Subcutaneous abdominal adipose tissue (tissue), 5 donors: ENCODE data around the gene CEP131.

Source experiments
- H3K27ac ChIP-seq: one replicate; pipeline ENCODE4 v1.7.0; 2013; ENCODE audit warnings: low read depth, mild to moderate bottlenecking, inconsistent platforms, low read length, moderate library complexity
- H3K27me3 ChIP-seq, 5 donors: one replicate each; pipeline ENCODE4 v1.7.0; 2013; ENCODE audit warnings: low read length in 5 of 5, inconsistent platforms in 1 of 5; ENCODE audit not compliant: control insufficient read depth in 5 of 5, insufficient read depth in 4 of 5
- H3K36me3 ChIP-seq, 5 donors: one replicate each; pipeline ENCODE4 v1.7.0; 2013; ENCODE audit warnings: low read length in 5 of 5; ENCODE audit not compliant: control insufficient read depth in 5 of 5, insufficient read depth in 5 of 5
- H3K4me1 ChIP-seq, 5 donors: one replicate each; pipeline ENCODE4 v1.7.0; 2013; ENCODE audit warnings: low read length in 5 of 5, mild to moderate bottlenecking in 3 of 5, moderate library complexity in 1 of 5; ENCODE audit not compliant: control insufficient read depth in 5 of 5, insufficient read depth in 5 of 5
- H3K4me3 ChIP-seq, 5 donors: one replicate each; pipeline ENCODE4 v1.7.0; 2013; ENCODE audit warnings: low read length in 5 of 5, low read depth in 1 of 5
- H3K9ac ChIP-seq, 5 donors: one replicate each; pipeline ENCODE4 v1.7.0; 2013; ENCODE audit warnings: low read length in 5 of 5, mild to moderate bottlenecking in 4 of 5, moderate library complexity in 3 of 5
- H3K9me3 ChIP-seq, 5 donors: one replicate each; pipeline ENCODE4 v1.7.0; 2013; ENCODE audit warnings: low read length in 5 of 5; ENCODE audit not compliant: control insufficient read depth in 5 of 5
- donor health status: healthy.
- donor health status: healthy.
- donor health status: healthy.
- donor health status: healthy.
- donor health status: healthy.

Gene CEP131

DNA sequence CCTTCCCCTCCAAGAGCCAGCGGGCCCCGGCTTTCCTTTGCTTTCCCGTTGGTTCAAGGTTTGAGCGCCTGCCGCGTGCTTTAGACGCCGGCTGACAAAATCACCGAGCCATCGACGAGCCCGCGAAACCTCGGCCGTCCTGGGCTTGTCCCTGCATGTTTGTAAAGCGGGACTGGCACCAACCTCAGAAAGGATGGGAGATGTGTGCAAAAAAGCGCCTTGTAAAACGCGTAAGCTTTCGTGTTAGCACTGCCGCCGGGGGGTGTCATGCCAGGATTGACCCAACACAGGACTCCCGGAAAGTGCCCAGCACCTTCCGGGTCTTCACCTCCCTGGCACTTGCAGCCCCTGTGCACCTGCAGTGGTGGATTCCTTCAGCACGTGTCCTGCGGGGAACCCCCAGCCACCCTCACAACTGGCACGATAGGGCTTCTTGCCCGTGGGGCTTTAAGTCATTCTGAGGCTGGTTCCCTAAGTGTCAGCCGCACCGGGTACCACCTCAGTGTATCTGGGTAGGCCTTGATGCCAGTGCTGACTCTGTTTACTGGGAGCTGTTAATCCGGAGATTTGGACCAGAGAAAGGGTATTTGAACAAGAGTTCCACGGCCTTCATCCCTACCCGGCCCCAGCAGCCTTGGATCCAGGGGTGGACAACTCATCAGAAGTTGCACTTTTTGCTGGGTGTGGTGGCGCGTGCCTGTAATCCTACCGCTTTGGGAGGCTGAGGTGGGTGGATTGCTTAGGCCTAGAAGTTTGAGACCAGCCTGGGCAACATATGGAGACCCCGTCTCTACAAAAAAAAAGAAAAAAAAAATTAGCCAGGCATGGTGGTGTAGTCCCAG, 17.2 kb upstream of the CEP131 start:
- Histone ChIP-seq H3K36me3 (peaks cover 0 to 14% (median 3%) of the 10 kb centered on the region in 5 donors), H3K4me1 (peaks cover 12 to 38% (median 35%) of the 10 kb centered on the region in 5 donors), H3K4me3 (peak overlapping the region; percentile 72 to 97 (median 81)), H3K9ac (peak overlapping the region in 4 of 5 donors; percentile 77 to 88 (median 86)), H3K27ac (peak overlapping the region; percentile 69), H3K27me3 (no peaks in the 10 kb centered on the region), H3K9me3 (no peaks in the 10 kb centered on the region)

DNA sequence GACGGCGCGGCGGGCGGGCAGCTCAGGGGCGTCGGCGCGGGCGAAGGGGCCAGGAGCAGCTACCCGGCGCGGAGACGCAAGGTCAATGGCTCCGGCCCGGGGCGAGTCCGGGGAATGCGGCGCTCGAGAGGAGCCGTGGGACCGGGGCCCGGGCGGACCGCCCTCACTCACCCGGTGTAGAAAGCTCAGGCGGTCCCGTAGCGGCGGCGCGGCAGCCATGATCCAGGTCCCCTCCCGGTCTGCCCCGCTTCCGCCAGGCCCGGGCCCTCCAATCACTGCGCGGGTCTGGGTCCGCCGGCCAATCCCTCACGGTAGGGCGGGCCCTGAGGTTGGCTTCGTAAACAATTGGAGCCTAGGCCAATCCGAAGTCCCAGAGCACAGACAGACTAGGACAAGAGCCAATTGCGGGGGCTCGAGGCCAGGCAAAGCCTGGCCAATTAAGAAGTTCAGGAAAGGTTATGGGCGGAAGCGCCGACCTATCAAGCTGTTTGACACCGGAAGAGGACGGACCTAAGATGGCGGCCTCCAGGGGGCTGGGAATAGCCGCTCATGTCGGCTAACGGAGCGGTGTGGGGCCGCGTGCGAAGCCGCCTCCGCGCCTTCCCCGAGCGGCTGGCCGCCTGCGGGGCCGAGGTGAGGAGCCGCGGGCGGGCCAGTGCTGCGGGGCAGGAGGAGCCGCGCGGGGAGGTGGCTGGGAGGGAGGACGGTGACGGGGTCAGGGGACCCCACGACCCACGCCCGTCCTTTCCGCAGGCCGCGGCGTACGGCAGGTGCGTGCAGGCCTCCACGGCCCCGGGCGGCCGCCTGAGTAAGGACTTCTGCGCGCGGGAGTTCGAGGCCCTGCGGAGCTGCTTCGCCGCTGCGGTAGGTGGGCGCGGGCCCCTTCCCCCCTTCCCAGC, 16.3 kb upstream of the CEP131 start, which contains the start of the genes NDUFAF8 and TEPSIN:
Gene NDUFAF8 (plus strand): TSS at position 504 of the 899 bp plus-strand sequence. CDS start 46 bp downstream, at position 550.
Gene TEPSIN (minus strand): TSS at position 241 of the 899 bp plus-strand sequence. CDS start 22 bp downstream, at position 219.
- H3K9me3 ChIP-seq, result no peaks in the 10 kb centered on the region

DNA sequence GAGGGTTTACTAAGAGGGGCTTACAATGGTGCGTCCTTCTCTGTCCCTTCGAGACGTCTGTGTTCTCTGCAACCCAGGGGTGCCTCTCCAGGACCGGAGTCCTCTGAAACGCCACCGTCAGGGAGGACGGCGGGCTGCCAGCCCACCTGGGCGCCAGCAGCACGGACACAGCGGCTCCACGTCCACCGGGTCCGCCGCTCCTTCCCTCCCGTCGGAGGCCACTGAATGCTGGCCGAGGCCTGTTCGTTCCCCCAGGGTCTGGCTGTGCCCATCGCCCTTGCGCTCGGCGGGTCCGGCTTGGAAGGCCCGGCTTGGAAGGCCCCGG, 15.7 kb upstream of the CEP131 start:
- Histone ChIP-seq H3K9ac (peak overlapping the region; percentile 48 to 94 (median 92)), H3K27me3 (no peaks in the 10 kb centered on the region), H3K4me1 (peaks cover 12 to 35% (median 31%) of the 10 kb centered on the region in 5 donors), H3K9me3 (no peaks in the 10 kb centered on the region), H3K36me3 (peaks cover 0 to 21% (median 6%) of the 10 kb centered on the region in 5 donors), H3K27ac (peak overlapping the region; percentile 46), H3K4me3 (peak overlapping the region; percentile 84 to 99 (median 95))

More for the DNA sequence above, 16.3 kb upstream of the CEP131 start, which contains the start of the genes NDUFAF8 and TEPSIN:
- H3K4me1 ChIP-seq, result peaks cover 12 to 35% (median 31%) of the 10 kb centered on the region in 5 donors
- peak within 1 kb of the TSS; percentile 48 to 94 (median 92) for H3K9ac ChIP-seq
- peaks cover 0 to 15% (median 3%) of the 10 kb centered on the region in 5 donors for H3K36me3 ChIP-seq
- peak within 1 kb of the TSS; percentile 69 for H3K27ac ChIP-seq
- no peaks in the 10 kb centered on the region for H3K27me3 ChIP-seq
- H3K4me3 ChIP-seq, result peak within 1 kb of the TSS; percentile 84 to 99 (median 95)

DNA sequence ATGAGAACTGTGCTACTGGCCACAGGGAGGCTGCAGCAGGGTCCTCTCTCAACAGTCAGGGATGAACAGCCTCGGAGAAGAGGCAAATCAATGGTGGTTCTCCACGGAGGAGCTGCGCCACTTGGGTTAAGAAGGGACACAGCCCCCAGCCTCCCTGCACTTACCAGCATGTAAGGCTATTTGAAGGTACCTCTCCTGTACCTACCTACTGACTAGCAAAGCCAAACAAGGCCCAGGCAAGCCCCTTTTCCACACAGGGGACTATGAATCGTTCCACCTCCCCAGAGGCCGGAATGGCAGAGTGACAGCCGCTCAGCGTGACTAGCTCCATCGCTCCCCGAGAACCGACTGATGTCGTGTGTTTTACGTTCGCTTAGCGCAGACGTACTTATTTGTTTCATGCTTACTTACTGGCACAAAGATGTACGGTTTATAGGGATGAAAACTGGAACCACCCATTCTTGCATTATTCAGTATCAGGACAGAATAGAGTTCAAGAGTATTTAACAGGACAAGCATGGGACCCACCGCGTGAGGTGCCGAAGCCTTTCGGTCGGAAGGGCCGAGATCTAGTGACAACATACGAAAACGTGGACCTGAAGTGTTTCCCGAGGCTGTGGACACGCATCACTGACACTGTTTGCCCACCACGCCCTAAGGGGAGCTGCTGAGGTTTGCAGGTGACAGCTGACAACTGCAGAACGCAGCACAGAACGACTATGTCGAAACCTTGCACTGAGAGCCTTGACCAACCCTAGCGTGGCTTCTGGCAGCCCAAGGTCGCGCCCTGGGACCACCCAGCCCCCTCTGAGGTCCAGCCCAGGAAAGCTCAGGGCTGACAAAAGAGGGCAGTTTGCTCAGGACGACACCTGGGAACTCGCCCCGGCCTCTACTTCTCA, 15.1 kb upstream of the CEP131 start:
- Histone ChIP-seq H3K4me1 (peaks cover 12 to 35% (median 31%) of the 10 kb centered on the region in 5 donors), H3K36me3 (peaks cover 0 to 27% (median 10%) of the 10 kb centered on the region in 5 donors), H3K4me3 (peak overlapping the region; percentile 84 to 99 (median 95)), H3K9ac (peak overlapping the region; percentile 48 to 94 (median 92)), H3K27ac (no peak overlapping the region), H3K9me3 (no peaks in the 10 kb centered on the region), H3K27me3 (no peaks in the 10 kb centered on the region)

DNA sequence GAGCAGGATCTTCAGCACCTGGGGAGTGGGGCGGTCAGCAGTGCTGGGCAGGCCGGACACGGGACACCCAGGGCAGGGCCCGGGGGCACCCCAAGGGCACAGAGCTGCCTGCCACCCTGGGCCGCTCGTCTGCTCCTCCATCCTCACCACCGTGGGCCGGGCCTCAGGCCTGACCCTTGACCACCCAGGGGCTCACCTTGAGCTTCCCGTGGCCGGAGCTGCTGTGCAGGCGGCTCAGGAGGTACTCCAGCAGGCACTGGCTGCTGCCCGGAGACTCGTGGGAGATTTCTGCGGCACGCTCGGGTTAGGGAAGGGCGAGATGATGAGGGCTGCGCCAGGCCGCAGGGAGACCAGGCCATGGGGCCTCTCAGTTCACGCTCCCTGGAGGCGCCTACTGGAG, 14.0 kb upstream of the CEP131 start:
- no peaks in the 10 kb centered on the region for H3K27me3 ChIP-seq
- H3K36me3 ChIP-seq, result peaks cover 0 to 37% (median 21%) of the 10 kb centered on the region in 5 donors
- peaks cover 12 to 35% (median 31%) of the 10 kb centered on the region in 5 donors for H3K4me1 ChIP-seq
- H3K9me3 ChIP-seq, result no peaks in the 10 kb centered on the region
- H3K4me3 ChIP-seq, result no peak overlapping the region
- H3K9ac ChIP-seq, result no peak overlapping the region
- H3K27ac ChIP-seq, result no peak overlapping the region

DNA sequence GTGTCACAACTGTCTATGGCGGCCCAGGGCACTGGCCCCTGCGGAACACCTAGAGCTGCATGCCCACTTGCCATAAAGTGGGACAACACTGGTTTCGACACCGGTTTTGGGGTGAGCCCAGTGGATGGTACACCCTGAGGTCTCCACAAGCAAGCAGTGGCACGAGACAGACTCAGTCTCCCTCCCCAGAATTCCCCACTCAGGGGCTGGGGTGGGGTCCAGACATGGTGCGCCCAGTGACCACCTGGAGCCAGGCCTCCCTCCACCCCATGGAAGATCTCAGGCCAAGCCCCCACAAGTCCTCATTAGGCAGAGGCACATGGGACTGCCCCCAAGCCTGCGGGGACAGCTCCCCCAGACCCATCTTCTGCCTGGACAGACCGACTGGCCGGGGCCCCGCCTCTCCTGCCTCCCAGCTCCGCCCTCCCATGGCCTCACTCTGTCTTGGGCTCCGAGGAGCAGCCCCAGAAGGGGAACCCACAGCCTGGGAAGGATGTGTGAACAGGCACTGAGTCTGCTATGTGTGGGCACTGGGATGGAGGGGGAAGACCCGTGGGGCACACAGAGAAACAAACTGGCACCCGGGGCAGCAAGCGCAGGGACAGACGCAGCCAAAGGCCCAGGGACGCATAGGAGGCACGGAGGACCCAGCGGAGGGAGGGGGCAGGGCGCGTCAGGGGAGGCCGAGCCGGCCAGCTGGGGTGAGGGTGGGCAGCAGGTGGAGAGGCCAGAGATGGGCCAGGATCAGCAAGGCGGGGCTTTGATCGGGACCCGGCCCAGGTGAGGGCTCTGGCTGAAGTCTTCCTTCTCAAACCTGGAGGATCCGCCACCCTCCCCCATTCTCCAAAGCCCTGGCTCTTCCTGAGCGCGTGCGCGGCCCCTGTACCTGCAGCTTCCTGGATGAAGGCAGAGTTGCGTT, 13.3 kb upstream of the CEP131 start:
- no peaks in the 10 kb centered on the region for H3K27me3 ChIP-seq
- H3K27ac ChIP-seq, result no peak overlapping the region
- peaks cover 12 to 35% (median 31%) of the 10 kb centered on the region in 5 donors for H3K4me1 ChIP-seq
- H3K9me3 ChIP-seq, result no peaks in the 10 kb centered on the region
- peaks cover 0 to 40% (median 28%) of the 10 kb centered on the region in 5 donors for H3K36me3 ChIP-seq
- H3K9ac ChIP-seq, result no peak overlapping the region
- no peak overlapping the region for H3K4me3 ChIP-seq

DNA sequence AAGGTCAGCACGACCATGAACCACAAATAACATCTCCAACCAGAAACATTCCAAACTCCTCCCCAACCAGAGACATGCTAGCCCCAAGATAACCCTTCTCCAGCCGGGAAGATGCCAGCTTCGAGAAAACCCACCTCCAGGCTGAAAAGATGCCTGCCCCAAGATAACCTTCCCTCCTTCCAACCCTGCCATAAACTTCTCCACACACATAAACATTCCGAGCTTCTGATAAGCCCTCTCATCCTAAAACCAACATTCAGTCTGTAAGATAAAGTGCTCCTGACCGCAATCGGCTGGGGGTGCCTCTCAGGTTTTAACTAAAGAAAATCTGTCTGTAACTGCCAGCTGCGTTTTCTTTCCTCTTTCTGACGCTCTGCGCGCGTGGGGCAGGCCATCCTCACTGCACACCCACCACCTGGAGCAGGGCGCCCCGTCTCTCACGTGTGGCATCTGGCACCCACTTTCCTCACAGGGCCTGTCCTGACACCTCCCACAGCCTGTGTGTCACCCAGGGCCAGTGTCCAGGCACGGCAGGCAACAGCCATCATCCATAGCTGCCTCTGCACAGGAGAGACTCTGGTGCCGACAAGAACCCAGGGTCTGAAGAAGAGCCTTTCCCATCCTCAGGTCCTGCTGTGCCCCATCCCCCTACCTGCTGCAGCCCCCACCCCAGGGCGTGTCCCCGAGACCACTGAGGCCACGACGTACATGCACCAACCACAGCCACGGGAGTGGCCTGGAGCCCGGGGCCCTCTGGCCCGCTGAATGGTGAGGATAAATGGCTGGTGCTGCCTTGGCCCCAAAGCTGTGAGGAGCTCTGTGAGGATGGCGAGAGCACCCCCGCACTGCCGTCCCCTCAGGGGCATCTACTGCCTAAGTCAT, 12.4 kb upstream of the CEP131 start:
- Histone ChIP-seq H3K36me3 (peaks cover 0 to 46% (median 37%) of the 10 kb centered on the region in 5 donors), H3K9me3 (no peaks in the 10 kb centered on the region), H3K4me3 (no peak overlapping the region), H3K27me3 (no peaks in the 10 kb centered on the region), H3K4me1 (peaks cover 12 to 29% (median 29%) of the 10 kb centered on the region in 5 donors), H3K27ac (no peak overlapping the region), H3K9ac (peak overlapping the region in 1 of 5 donors; percentile 25)

DNA sequence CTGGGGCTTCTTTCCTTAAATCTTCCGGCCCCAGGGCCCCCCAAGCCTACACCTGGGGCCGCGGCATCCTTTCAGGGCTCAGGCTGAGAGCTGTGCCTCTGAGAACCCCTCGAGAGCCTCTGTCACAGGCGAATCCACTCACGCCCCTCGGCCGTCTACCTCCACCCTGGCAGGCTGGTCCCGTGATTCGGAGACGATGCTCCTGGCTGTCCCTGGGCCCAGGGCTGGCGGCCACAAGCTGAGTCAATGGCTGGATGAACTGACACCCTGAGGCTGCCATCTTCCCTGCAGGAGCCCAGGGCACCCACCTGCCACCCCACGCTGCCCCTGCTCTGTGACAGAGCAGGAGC, 11.7 kb upstream of the CEP131 start:
- H3K9ac ChIP-seq, result no peak overlapping the region
- no peak overlapping the region for H3K4me3 ChIP-seq
- H3K27ac ChIP-seq, result no peak overlapping the region
- peaks cover 10 to 23% (median 22%) of the 10 kb centered on the region in 5 donors for H3K4me1 ChIP-seq
- H3K36me3 ChIP-seq, result peaks cover 0 to 53% (median 43%) of the 10 kb centered on the region in 5 donors
- H3K27me3 ChIP-seq, result no peaks in the 10 kb centered on the region
- no peaks in the 10 kb centered on the region for H3K9me3 ChIP-seq
